Aorta (tissue), 5 donors: Measurements from ENCODE around the gene SLC25A34. TPM values are rescaled to one million over a fixed set of nuclear protein-coding genes. Genes with fewer than 3 reads are reported as not detected.

Experiments used
- ATAC-seq: fragments of 200-7000 bp; cut with Tn5 transposase; one replicate; pipeline ENCODE4 v1.9.1; 2022; ENCODE audit warnings: moderate library complexity; ENCODE audit not compliant: low FRiP score
- DNase-seq, 2 donors: peaks; one replicate each; pipeline ENCODE4 v3.0.0-alpha.2; 2020
- H3K27ac ChIP-seq, 2 donors: one replicate each; pipeline ENCODE4 v1.5.1; 2013; ENCODE audit warnings: low read length in 2 of 2, mild to moderate bottlenecking in 2 of 2, moderate library complexity in 2 of 2, control low read depth in 1 of 2, inconsistent platforms in 1 of 2, low read depth in 1 of 2
- H3K27me3 ChIP-seq, 2 donors: one replicate each; pipeline ENCODE4 v1.6.1; 2013; ENCODE audit warnings: control low read depth in 1 of 2, low read length in 1 of 2, mild to moderate bottlenecking in 1 of 2, moderate library complexity in 1 of 2; ENCODE audit not compliant: insufficient read depth in 2 of 2, control insufficient read depth in 1 of 2
- H3K36me3 ChIP-seq, 2 donors: one replicate each; pipeline ENCODE4 v1.6.1; 2013; ENCODE audit warnings: control low read depth in 1 of 2, low read length in 1 of 2, mild to moderate bottlenecking in 1 of 2; ENCODE audit not compliant: insufficient read depth in 2 of 2, control insufficient read depth in 1 of 2
- H3K4me1 ChIP-seq, 2 donors: one replicate each; pipeline ENCODE4 v1.6.1; 2013; ENCODE audit warnings: low read length in 2 of 2, control low read depth in 1 of 2, mild to moderate bottlenecking in 1 of 2, moderate library complexity in 1 of 2; ENCODE audit not compliant: insufficient read depth in 2 of 2, control insufficient read depth in 1 of 2
- H3K4me3 ChIP-seq, 2 donors: one replicate each; pipeline ENCODE4 v1.5.1; 2013; ENCODE audit warnings: low read length in 2 of 2, control low read depth in 1 of 2, mild to moderate bottlenecking in 1 of 2
- H3K9me3 ChIP-seq: one replicate; pipeline ENCODE4 v1.6.1; 2013; ENCODE audit warnings: mild to moderate bottlenecking, low read length; ENCODE audit not compliant: control insufficient read depth
- WGBS, 2 donors: extraction: QIAGEN DNeasy Blood & Tissue Kit; methylation state at CpG; one replicate each; pipeline ENCODE4 v1.1.7; 2013; 5-methylcytosine and 5-hydroxymethylcytosine counted together
- intact Hi-C, 2 donors: fragments of 100-400 bp; cut with DNase I; formaldehyde crosslinking; loops; one replicate each; pipeline versions ENCODE4 v1.14.2 to v1.15.0; 2022
- polyA plus RNA-seq, 2 donors: library from polyadenylated mRNA; stranded (reverse); fragments of 200-250 nt; gene quantifications; one replicate each; pipeline ENCODE4 v1.2.3, GENCODE V29; 2013
- total RNA-seq, 2 donors: library from RNA; stranded (reverse); fragmentation: NEBNext Ultra II Directional; extraction: Animal tissue kit (Norgen Biotek cat#: 25700); gene quantifications; one replicate each; pipeline ENCODE4 v1.2.1, GENCODE V29; 2021
- donor health status: healthy with polysubstance abuse.
- donor health status: Bipolar disorder and iron deficiency.
- donor health status: DM: no; HTN: no; CAD: no.
- donor health status: DM: no; HTN: no; CAD: no.
- donor health status: DM: yes; HTN: yes; CAD: no.

SLC25A34 gene
- total and polyA plus RNA-seq, 4 donors: 2.5 to 9.8 (median 5.0) TPM

DNA sequence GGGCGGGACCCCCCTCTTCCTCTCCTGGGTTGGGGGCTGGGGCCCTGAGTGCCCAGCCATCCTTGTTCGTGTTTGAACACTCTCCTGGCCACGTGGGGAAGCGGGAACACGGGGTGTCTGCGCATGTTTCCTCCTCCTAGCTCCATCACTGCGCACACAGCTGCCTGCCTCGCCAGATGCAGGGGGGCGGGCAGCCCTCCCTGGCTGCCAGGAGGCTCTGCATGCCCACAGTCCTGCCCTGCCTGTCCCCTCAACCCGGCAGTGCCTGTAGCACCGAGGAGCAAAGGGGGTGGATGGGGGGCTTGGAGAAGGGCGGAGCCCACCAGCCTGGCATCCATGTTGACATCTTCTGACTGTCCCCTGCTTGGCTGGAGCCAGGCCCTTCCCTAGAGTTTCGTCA, 1.8 kb upstream of the SLC25A34 start:
- H3K27ac ChIP-seq: no peak overlapping the region
- no peak overlapping the region for H3K4me3 ChIP-seq
- H3K4me1 ChIP-seq: no peaks in the 10 kb centered on the region
- WGBS, 2 donors: 67 to 69% methylated on average over 13 of the region's 13 CpGs
- no peaks in the 10 kb centered on the region for H3K27me3 ChIP-seq
- DNase-seq (no peak), ATAC-seq (no peak)
- H3K9me3 ChIP-seq: no peaks in the 10 kb centered on the region
- intact Hi-C loops: no loop called here
- H3K36me3 ChIP-seq: peaks cover 0 to 3% of the 10 kb centered on the region in 2 donors

DNA sequence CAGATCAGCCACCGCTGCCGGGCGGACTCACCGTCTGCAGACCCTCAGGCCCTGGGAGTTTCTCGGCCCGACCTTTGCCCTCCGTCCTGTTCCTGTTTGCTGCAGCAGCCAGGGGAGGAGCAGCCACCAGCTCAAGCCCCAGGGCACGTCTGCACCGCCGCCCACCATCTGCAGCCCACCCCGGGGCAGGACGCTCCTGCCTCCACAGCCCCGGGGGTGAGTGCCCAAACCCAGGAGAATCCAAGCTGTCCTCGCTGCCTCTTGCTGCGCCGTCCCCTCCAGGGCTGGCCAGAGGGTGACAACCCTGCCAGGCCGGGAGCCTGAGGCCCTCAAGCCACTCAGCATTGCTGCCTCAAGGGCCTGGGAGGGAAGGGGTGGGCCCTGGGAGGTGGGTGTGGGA, 1.2 kb upstream of the SLC25A34 start:
- 62% methylated on average over 17 of the region's 17 CpGs for WGBS, 2 donors
- H3K4me3 ChIP-seq: no peak overlapping the region
- no peaks in the 10 kb centered on the region for H3K4me1 ChIP-seq
- H3K27ac ChIP-seq: no peak overlapping the region
- H3K36me3 ChIP-seq: peaks cover 0 to 3% of the 10 kb centered on the region in 2 donors
- DNase-seq (peak in 1 of 2 donors; percentile 57), ATAC-seq (no peak)
- H3K27me3 ChIP-seq: no peaks in the 10 kb centered on the region
- intact Hi-C loops: no loop called here
- H3K9me3 ChIP-seq: no peaks in the 10 kb centered on the region

DNA sequence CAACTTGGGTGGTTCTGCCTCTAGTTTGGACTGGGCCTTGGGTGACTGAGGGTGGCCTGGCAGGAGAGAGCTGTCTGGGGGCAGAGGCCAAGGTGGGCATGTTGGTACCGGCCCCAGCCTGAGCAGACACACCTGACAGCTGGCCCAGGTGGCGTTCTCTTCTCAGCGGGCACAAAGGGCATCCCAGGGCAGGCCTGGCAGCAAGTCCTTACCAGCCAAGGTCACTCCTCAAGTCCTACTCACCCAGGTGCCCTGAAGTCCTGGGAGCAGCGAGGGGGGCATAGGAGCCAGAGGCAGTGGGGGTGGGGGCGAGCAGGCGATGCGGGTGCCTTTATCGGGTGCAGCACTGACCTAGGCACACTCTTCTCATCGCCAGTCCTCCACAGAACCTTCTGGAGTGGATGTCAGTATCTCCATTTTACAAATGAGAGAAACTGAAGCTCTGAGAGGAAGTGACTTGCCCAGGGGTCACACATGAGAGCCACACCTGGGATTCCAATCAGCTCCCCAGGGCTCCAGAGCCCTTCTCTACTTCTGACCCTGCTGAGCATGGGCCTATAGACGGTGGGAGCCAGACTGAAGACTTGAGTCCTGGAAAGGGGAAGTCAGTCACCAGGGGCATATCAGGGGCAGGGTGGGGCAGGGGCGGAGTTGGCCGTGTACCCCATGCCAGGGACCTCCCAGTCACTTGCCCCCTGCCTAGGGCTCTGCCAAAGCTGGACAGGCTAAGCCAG, 587 bp upstream of the SLC25A34 start:
- Histone ChIP-seq H3K9me3 (no peaks in the 10 kb centered on the region), H3K27me3 (no peaks in the 10 kb centered on the region), H3K27ac (peak overlapping the region in 1 of 2 donors; percentile 3), H3K4me3 (no peak overlapping the region), H3K4me1 (no peaks in the 10 kb centered on the region), H3K36me3 (peaks cover 0 to 3% of the 10 kb centered on the region in 2 donors)
- no peak for ATAC-seq
- DNase-seq: peak in 1 of 2 donors; percentile 43
- intact Hi-C loops: no loop called here
- WGBS, 2 donors: 59 to 60% methylated on average over 12 of the region's 12 CpGs

DNA sequence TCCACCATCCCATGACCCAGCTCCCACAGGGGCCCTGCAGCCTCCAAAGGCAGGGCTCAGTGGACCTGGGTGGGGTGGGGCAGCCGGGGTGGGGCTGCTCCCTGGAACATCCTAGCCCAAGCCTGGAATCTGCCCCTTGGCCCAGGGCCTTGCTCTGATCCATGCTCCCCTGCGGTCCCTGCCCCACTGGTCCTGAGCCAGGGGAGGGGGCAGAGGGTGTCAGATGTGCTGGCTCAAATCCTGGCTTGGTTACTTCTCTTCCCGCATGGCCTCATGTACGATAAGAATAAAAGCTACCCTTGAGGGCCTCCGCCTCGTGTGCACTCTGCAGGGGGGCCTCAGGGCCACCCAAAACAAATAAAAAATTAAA, 819 bp downstream of the SLC25A34 start:
- WGBS, 2 donors: 19 to 29% methylated on average over 6 of the region's 6 CpGs
- intact Hi-C loops: no loop called here
- Histone ChIP-seq H3K9me3 (no peaks in the 10 kb centered on the region), H3K27me3 (no peaks in the 10 kb centered on the region), H3K4me1 (no peaks in the 10 kb centered on the region), H3K36me3 (no peaks in the 10 kb centered on the region), H3K4me3 (no peak overlapping the region), H3K27ac (peak overlapping the region in 1 of 2 donors; percentile 3)
- DNase-seq (peak in 1 of 2 donors; percentile 43), ATAC-seq (no peak)

DNA sequence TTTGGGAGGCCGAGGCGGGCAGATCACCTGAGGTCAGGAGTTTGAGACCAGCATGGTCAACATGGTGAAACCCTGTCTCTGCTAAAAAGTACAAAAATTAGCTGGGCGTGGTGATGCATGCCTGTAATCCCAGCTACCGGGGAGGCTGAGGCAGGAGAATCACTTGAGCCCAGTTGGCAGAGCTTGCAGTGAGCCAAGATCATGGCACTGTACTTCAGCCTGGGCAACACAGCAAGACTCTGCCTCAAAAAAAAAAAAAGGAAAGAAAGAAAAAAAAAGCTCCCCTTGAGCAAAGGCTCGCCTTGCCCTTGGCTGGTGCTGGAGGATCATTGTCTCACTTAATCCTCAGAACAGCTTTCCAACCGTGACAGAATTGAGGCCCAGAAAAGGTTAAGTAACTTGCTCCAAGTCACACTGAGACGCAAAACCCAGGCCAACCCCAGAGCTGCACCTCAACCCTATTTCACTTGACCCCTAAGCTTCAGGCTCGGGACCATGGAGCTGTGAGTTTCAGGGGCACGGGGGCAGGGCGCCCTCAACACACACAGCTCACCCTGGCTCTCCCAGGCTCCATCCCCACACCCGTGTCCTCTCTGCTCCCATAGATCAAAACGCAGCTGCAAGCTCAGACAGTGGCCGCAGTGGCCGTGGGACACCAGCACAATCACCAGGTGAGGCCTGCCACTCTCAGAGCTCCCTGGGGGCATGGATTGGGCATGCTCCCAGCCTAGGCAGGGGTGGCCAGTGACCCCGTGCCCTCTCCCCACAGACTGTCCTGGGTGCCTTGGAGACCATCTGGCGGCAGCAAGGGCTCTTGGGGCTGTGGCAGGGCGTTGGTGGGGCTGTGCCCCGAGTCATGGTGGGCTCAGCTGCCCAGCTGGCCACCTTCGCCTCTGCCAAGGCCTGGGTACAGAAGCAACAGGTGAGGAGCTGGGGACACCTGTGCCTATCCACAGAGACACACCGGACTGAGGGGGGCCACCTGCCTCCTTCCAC, 1.6 kb downstream of the SLC25A34 start:
- WGBS, 2 donors: 69 to 70% methylated on average over 20 of the region's 20 CpGs
- H3K4me3 ChIP-seq: no peak overlapping the region
- no peaks in the 10 kb centered on the region for H3K36me3 ChIP-seq
- no peak overlapping the region for H3K27ac ChIP-seq
- DNase-seq: no peak
- no peaks in the 10 kb centered on the region for H3K4me1 ChIP-seq
- no peaks in the 10 kb centered on the region for H3K27me3 ChIP-seq
- no peak for ATAC-seq
- no peaks in the 10 kb centered on the region for H3K9me3 ChIP-seq
- intact Hi-C loops: no loop called here

DNA sequence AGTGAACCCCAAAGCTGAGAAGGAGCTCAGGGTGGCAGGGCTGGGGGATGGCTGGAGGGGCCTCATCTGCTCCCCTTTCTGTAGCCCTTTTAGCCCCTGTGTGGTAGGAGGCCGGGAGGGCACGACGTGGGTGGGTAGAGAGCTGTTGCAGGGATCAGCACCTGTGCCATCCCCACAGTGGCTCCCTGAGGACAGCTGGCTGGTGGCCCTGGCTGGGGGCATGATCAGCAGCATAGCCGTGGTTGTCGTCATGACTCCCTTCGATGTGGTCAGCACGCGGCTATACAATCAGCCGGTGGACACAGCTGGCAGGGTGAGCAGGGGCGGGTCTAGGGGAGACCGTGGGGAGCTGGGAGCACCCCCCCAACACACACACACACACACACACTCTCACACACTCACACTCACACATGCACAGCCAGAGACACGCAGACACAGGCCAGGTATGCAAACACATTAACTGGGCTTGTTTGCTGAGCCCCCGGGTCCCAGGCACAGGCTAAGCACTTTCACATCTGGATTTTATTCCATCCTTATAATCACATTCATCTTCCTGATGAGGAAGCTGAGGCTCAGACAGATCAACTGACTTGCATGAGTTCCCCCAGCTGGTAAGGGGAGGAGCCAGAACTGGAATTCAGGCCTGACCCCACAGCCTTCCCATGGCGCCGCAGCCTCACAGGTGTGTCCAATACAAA, 2.5 kb downstream of the SLC25A34 start:
- no peaks in the 10 kb centered on the region for H3K36me3 ChIP-seq
- no peak overlapping the region for H3K27ac ChIP-seq
- no peak overlapping the region for H3K4me3 ChIP-seq
- H3K27me3 ChIP-seq: no peaks in the 10 kb centered on the region
- ATAC-seq (no peak), DNase-seq (no peak)
- no peaks in the 10 kb centered on the region for H3K4me1 ChIP-seq
- WGBS, 2 donors: 67 to 69% methylated on average over 15 of the region's 15 CpGs
- H3K9me3 ChIP-seq: no peaks in the 10 kb centered on the region
- intact Hi-C loops: no loop called here

DNA sequence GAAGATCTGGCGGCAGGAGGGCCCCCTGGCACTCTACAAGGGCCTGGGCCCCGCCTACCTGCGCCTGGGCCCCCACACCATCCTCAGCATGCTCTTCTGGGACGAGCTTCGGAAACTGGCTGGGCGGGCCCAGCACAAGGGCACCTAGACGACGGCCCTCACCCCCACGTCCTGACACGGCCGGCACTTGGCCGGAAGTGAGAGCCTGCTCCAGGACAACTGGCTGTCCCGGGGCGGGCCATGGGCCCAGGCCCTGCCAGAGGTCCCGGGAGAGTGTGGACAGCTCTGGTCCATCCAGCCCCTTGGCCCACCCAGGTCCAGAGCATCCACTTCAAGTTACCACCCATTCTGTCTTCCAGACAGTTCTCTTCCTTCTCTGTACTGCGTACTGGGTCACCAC, 3.2 kb downstream of the SLC25A34 start:
- Histone ChIP-seq H3K27ac (no peak overlapping the region), H3K36me3 (no peaks in the 10 kb centered on the region), H3K4me3 (no peak overlapping the region), H3K4me1 (no peaks in the 10 kb centered on the region), H3K9me3 (no peaks in the 10 kb centered on the region), H3K27me3 (no peaks in the 10 kb centered on the region)
- intact Hi-C loops: no loop called here
- 51 to 55% methylated on average over 16 of the region's 16 CpGs for WGBS, 2 donors
- DNase-seq (no peak), ATAC-seq (no peak)

DNA sequence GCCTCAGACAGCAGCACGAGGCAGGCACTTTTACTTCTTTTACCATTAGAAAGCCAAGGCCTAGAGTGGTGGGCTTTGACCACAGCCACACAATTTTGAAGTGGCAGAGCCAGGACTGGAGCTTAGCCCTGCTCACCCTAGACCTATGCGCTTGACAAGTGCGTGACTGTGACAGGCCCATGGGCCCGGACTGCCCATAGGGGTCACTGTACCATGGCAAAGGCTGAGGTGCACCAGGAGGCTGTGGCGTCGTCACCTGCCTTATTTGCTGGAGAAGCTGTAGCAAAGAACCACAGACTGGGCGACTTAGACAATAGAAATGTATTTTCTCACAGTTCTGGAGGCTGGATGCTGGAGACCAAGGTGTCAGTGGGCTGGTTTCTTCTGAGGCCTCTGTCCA, 3.7 kb downstream of the SLC25A34 start:
- intact Hi-C loops: no loop called here
- Histone ChIP-seq H3K9me3 (no peaks in the 10 kb centered on the region), H3K36me3 (no peaks in the 10 kb centered on the region), H3K4me3 (no peak overlapping the region), H3K4me1 (no peaks in the 10 kb centered on the region), H3K27me3 (no peaks in the 10 kb centered on the region), H3K27ac (no peak overlapping the region)
- 67 to 72% methylated on average over 7 of the region's 7 CpGs for WGBS, 2 donors
- DNase-seq (no peak), ATAC-seq (no peak)
